Measurements from ENCODE around the gene MEAK7.
A peak's percentile ranks its signal among the peaks of the same experiment; 100 is the strongest.
"Not testable (repeated sequence)": the region's sequence is repeated elsewhere in the genome, so short reads cannot be mapped to it uniquely, and the experiment has no call there.

MEAK7 gene

GRCh38 chr16:84520725-84521496 is 16.5 kb upstream of the MEAK7 start:
- no peak for TF ChIP-seq CTCF (IDR thresholded peaks at IDR 0.05; ENCODE audit: control extremely low read depth, extremely low read depth, low read depth, missing control alignments)
- POLR2A ChIA-PET = no interaction called here
- CTCF ChIA-PET = interaction anchor here (1.1 to 3.2 kb wide), 7 partner anchors 9 to 244 kb away, joined by 3 to 23 read pairs (median 4); no protein-coding TSS in a partner anchor
- no peak for DNase-seq (ENCODE audit: extremely low spot score)

DNA sequence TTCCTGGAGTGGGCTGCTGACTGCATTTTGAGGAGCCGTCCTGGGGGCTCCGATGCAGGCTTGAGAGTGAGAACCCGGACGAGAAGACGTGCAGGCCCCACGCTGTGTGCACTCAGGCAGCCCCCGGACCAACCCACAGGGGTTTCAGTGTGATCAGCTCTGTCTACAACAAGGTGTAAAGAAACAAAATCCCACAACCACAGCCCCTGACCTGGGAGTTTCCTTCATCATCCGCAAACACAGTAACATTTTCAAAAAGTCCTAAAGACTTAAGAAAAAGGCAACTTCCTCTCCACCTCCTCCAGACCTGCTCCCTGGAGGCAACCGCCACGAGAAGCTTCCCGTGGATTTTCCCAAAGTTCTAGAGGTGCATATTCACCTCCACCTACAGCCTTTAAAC is 15.4 kb upstream of the MEAK7 start:
- POLR2A ChIA-PET = no interaction called here
- no peak for DNase-seq (ENCODE audit: extremely low spot score)
- CTCF ChIA-PET = interaction anchor here (1.2 to 3.2 kb wide), 6 partner anchors 9 to 243 kb away, joined by 3 to 23 read pairs (median 5); no protein-coding TSS in a partner anchor
- TF ChIP-seq CTCF (IDR thresholded peaks at IDR 0.05; ENCODE audit: control extremely low read depth, extremely low read depth, low read depth, missing control alignments) = no peak

DNA sequence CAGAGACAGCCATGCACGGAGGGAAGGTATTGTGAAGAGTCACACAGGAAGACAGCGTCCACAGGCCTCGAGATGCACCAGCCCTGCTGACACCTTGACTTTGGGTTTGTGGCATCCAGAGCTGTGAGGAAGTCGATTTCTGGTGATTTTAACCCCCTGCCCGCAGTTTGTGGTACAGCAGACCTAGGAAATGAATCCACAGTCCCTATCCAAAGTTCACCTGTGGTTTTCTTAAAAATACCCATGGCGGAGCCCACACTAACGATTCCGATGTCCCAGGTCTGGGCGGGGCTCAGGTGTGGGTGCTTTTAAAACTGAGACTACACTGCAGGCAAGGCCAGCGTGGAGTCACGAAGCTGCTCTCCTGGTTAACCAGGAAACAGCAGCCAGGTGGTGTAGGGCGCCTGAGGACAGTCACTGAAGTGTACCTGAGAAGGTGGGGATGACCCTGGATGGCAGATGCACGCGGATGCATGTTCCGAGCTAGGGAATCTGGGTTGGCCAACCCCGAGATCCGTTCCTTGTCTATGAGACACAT is 14.4 kb upstream of the MEAK7 start:
- no peak for TF ChIP-seq CTCF (IDR thresholded peaks at IDR 0.05; ENCODE audit: control extremely low read depth, extremely low read depth, low read depth, missing control alignments)
- DNase-seq (ENCODE audit: extremely low spot score) = no peak
- ChIA-PET POLR2A (no interaction called here), CTCF (interaction anchor here (1.2 to 3.2 kb wide), 3 partner anchors 8 to 220 kb away, joined by 5 to 23 read pairs (median 5); no protein-coding TSS in a partner anchor)

DNA sequence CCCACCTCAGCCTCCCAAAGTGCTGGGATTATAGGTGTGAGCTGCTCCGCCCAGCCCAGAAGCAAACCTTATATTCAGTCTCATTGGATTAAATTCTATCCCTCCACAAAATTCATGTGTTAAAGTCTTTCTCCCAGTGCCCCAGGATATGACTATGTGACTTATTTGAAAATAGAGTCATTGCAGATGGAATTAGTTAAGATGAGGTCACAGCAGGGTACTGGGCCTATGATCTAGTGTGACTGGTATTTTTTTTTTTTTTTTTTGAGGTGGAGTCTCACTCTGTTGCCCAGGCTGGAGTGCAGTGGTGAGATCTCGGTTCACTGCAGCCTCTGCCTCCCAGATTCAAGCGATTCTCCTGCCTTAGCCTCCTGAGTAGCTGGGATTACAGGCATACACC is 13.8 kb upstream of the MEAK7 start:
- POLR2A ChIA-PET; DNase-seq (ENCODE audit: extremely low spot score): not testable (repeated sequence)
- CTCF ChIA-PET = interaction anchor here (0.9 to 1.6 kb wide), 4 partner anchors 12 to 104 kb away, joined by 3 to 8 read pairs (median 5); no protein-coding TSS in a partner anchor

DNA sequence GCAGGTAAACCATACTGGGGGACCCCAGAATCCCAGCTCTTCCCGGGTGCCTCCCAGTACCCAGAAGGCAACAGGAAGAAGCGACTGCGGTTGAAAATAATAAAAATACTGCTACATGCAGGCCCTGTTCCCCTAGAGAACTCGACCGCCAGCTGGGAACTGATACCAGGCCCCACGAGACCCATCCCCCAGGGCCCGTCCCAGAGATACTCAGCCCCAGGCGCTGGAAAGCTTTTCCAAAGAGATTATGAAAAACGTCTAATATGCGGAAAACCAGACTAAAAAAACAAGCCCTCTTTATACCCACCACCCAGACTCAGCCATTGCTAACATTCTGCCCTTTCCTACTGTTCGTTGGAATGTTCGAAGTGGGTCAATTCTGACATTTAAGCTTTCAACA is 12.9 kb upstream of the MEAK7 start:
- DNase-seq (ENCODE audit: extremely low spot score) = no peak
- TF ChIP-seq CTCF (IDR thresholded peaks at IDR 0.05; ENCODE audit: control extremely low read depth, extremely low read depth, low read depth, missing control alignments) = no peak
- ChIA-PET POLR2A (no interaction called here), CTCF (interaction anchor here (0.9 to 1.6 kb wide), 4 partner anchors 11 to 105 kb away, joined by 3 to 8 read pairs (median 5); no protein-coding TSS in a partner anchor)

GRCh38 chr16:84514874-84515835 is 10.7 kb upstream of the MEAK7 start:
- ChIA-PET POLR2A (interaction anchor here (1.5 kb wide), 1 partner anchor 85 kb away, joined by 4 read pairs; no protein-coding TSS in a partner anchor), CTCF (interaction anchor here (0.6 to 13.3 kb wide), 6 partner anchors 8 to 238 kb away, joined by 3 to 172 read pairs (median 6); partner anchors contain the start of genes COTL1 and MEAK7)
- peak; percentile 88 for DNase-seq (ENCODE audit: extremely low spot score)
- TF ChIP-seq CTCF (IDR thresholded peaks at IDR 0.05; ENCODE audit: control extremely low read depth, extremely low read depth, low read depth, missing control alignments) = no peak
